Measurements from ENCODE around the gene RWDD1.
"Not testable (repeated sequence)": the region's sequence is repeated elsewhere in the genome, so short reads cannot be mapped to it uniquely, and the experiment has no call there.

RWDD1 gene

GRCh38 chr6:116579143-116579542, 7.8 kb downstream of the RWDD1 start:
- no peak for TF ChIP-seq ZFX (IDR thresholded peaks at IDR 0.05; ENCODE audit: borderline replicate concordance)
- no peak for TF ChIP-seq CTCF (IDR thresholded peaks at IDR 0.05)

GRCh38 chr6:116580198-116580597, 8.9 kb downstream of the RWDD1 start:
- H3K27ac ChIP-seq, result no peak overlapping the region
- TF ChIP-seq ZFX (IDR thresholded peaks at IDR 0.05; ENCODE audit: borderline replicate concordance) (no peak), CTCF (IDR thresholded peaks at IDR 0.05) (no peak)

More at GRCh38 chr6:116579143-116579542, 7.8 kb downstream of the RWDD1 start:
- H3K27ac ChIP-seq, result no peak overlapping the region

- TF ChIP-seq CTCF (IDR thresholded peaks at IDR 0.05) (no peak), ZFX (IDR thresholded peaks at IDR 0.05; ENCODE audit: borderline replicate concordance) (no peak)
- no peak overlapping the region for H3K27ac ChIP-seq
Observed at GRCh38 chr6:116586276-116586675, 15.0 kb downstream of the RWDD1 start.

GRCh38 chr6:116586738-116587137, 15.4 kb downstream of the RWDD1 start:
- H3K27ac ChIP-seq, result no peak overlapping the region
- TF ChIP-seq CTCF (IDR thresholded peaks at IDR 0.05), result no peak
- no peak for TF ChIP-seq ZFX (IDR thresholded peaks at IDR 0.05; ENCODE audit: borderline replicate concordance)

- TF ChIP-seq CTCF (IDR thresholded peaks at IDR 0.05), result no peak
- no peak overlapping the region for H3K27ac ChIP-seq
Observed at GRCh38 chr6:116595247-116595646, 23.9 kb downstream of the RWDD1 start.

- no peak overlapping the region for H3K27ac ChIP-seq
- TF ChIP-seq ZFX (IDR thresholded peaks at IDR 0.05; ENCODE audit: borderline replicate concordance) (no peak), CTCF (IDR thresholded peaks at IDR 0.05) (no peak)
Observed at GRCh38 chr6:116596815-116597214, 25.5 kb downstream of the RWDD1 start.

GRCh38 chr6:116603916-116604315, 32.6 kb downstream of the RWDD1 start:
- H3K27ac ChIP-seq, result not testable (repeated sequence)

- H3K27ac ChIP-seq, result not testable (repeated sequence)
Observed at GRCh38 chr6:116604868-116605267, 33.6 kb downstream of the RWDD1 start.

GRCh38 chr6:116605935-116606334, 34.6 kb downstream of the RWDD1 start:
- no peak overlapping the region for H3K27ac ChIP-seq
- TF ChIP-seq CTCF (IDR thresholded peaks at IDR 0.05) (no peak), ZFX (IDR thresholded peaks at IDR 0.05; ENCODE audit: borderline replicate concordance) (no peak)
